ENCODE results near the gene MAST4.

Gene MAST4

GRCh38 chr5:67050125-67050524, 453.9 kb downstream of the MAST4 start:
- no peaks in the 10 kb centered on the region for H3K36me3 ChIP-seq (replicated peaks)
- H3K27me3 ChIP-seq (replicated peaks) = no peaks in the 10 kb centered on the region
- no peak overlapping the region for H3K27ac ChIP-seq
- in situ Hi-C loops (cut with HindIII; ENCODE audit: low pct_ligation_motif_present, low sequenced_read_pairs) = no loop called here
- H3K4me3 ChIP-seq (ENCODE audit: low read depth, low read length) = no peak overlapping the region
- no peak for DNase-seq
- TF ChIP-seq, protein P1, sequence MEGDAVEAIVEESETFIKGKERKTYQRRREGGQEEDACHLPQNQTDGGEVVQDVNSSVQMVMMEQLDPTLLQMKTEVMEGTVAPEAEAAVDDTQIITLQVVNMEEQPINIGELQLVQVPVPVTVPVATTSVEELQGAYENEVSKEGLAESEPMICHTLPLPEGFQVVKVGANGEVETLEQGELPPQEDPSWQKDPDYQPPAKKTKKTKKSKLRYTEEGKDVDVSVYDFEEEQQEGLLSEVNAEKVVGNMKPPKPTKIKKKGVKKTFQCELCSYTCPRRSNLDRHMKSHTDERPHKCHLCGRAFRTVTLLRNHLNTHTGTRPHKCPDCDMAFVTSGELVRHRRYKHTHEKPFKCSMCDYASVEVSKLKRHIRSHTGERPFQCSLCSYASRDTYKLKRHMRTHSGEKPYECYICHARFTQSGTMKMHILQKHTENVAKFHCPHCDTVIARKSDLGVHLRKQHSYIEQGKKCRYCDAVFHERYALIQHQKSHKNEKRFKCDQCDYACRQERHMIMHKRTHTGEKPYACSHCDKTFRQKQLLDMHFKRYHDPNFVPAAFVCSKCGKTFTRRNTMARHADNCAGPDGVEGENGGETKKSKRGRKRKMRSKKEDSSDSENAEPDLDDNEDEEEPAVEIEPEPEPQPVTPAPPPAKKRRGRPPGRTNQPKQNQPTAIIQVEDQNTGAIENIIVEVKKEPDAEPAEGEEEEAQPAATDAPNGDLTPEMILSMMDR (IDR thresholded peaks at IDR 0.05; ENCODE audit: low read depth, low read length, missing control alignments) = no peak

- in situ Hi-C loops (cut with HindIII; ENCODE audit: low pct_ligation_motif_present, low sequenced_read_pairs) = no loop called here
- H3K36me3 ChIP-seq (replicated peaks) = no peaks in the 10 kb centered on the region
- TF ChIP-seq, protein P1 (IDR thresholded peaks at IDR 0.05; ENCODE audit: low read depth, low read length, missing control alignments) = no peak
- no peaks in the 10 kb centered on the region for H3K27me3 ChIP-seq (replicated peaks)
- no peak for DNase-seq
- no peak overlapping the region for H3K4me3 ChIP-seq (ENCODE audit: low read depth, low read length)
- H3K27ac ChIP-seq = no peak overlapping the region
Observed at GRCh38 chr5:67050635-67051034, 454.4 kb downstream of the MAST4 start.

DNA sequence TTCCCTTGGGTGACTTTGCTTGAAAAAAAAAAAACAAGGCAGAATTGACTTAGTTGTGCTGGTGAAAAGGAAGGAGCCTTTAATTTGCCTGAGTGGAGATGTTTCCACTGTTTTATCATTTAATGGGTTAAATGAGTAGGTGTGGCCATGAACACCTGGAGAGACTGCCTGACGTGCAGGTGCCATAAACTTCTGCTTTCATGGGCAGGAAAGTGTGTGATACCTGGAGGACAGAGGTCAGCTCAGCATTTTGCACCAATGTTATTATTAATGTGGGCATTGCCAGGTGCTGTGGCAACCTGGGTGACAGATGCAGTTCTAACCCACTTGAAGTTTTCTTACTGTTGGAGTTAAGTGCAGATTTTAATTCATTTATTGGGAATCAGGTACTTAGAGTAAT, 455.0 kb downstream of the MAST4 start:
- H3K36me3 ChIP-seq (replicated peaks) = no peaks in the 10 kb centered on the region
- no peaks in the 10 kb centered on the region for H3K27me3 ChIP-seq (replicated peaks)
- no peak for DNase-seq
- TF ChIP-seq, protein P1 (IDR thresholded peaks at IDR 0.05; ENCODE audit: low read depth, low read length, missing control alignments) = no peak
- in situ Hi-C loops (cut with HindIII; ENCODE audit: low pct_ligation_motif_present, low sequenced_read_pairs) = no loop called here
- no peak overlapping the region for H3K27ac ChIP-seq
- no peak overlapping the region for H3K4me3 ChIP-seq (ENCODE audit: low read depth, low read length)

DNA sequence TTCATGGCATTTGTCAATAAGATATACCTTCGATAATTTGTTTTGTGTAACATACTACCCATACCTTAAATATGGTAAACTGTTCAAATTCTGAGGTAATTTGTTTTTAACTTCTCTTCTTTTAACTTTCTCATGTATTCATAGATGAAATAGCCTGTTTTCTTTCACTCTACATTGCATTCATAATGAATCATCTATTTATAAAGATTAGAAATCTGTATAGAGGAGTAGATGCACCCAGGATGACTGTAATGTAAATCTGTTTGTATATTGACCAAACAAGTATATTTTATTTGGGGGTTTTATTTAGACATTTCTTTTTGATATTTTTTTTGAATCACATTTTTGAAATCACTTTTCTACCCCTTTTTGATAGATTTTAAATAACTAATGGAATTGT, 455.8 kb downstream of the MAST4 start:
- Histone ChIP-seq H3K27ac (no peak overlapping the region), H3K4me3 (ENCODE audit: low read depth, low read length) (no peak overlapping the region), H3K27me3 (replicated peaks) (no peaks in the 10 kb centered on the region), H3K36me3 (replicated peaks) (no peaks in the 10 kb centered on the region)
- in situ Hi-C loops (cut with HindIII; ENCODE audit: low pct_ligation_motif_present, low sequenced_read_pairs) = no loop called here
- DNase-seq = no peak
- TF ChIP-seq, protein P1 (IDR thresholded peaks at IDR 0.05; ENCODE audit: low read depth, low read length, missing control alignments) = no peak

- in situ Hi-C loops (cut with HindIII; ENCODE audit: low pct_ligation_motif_present, low sequenced_read_pairs) = no loop called here
- Histone ChIP-seq H3K27me3 (replicated peaks) (no peaks in the 10 kb centered on the region), H3K36me3 (replicated peaks) (no peaks in the 10 kb centered on the region), H3K27ac (no peak overlapping the region), H3K4me3 (ENCODE audit: low read depth, low read length) (no peak overlapping the region)
- TF ChIP-seq, protein P1 (IDR thresholded peaks at IDR 0.05; ENCODE audit: low read depth, low read length, missing control alignments) = no peak
- DNase-seq = no peak
Observed at GRCh38 chr5:67053229-67053628, 457.0 kb downstream of the MAST4 start.

GRCh38 chr5:67058998-67059743, 463.0 kb downstream of the MAST4 start:
- no peak overlapping the region for H3K4me3 ChIP-seq (ENCODE audit: low read depth, low read length)

More at GRCh38 chr5:67058998-67059743, 463.0 kb downstream of the MAST4 start:
- TF ChIP-seq, protein P1 (IDR thresholded peaks at IDR 0.05; ENCODE audit: low read depth, low read length, missing control alignments) = no peak
- DNase-seq = no peak
- Histone ChIP-seq H3K36me3 (replicated peaks) (no peaks in the 10 kb centered on the region), H3K27me3 (replicated peaks) (no peaks in the 10 kb centered on the region), H3K27ac (peak overlapping the region; percentile 87)
- in situ Hi-C loops (cut with HindIII; ENCODE audit: low pct_ligation_motif_present, low sequenced_read_pairs) = no loop called here

Measured in brain microvascular endothelial cell (primary cell).